ENCODE results near the gene TXLNA. TPM values are rescaled to one million over a fixed set of nuclear protein-coding genes. Genes with fewer than 3 reads are reported as not detected.

Gene TXLNA
- polyA plus RNA-seq, 2 of the 4 experiments (the other 2 are of a cell fraction): 22.5 to 25.0 TPM

GRCh38 chr1:32199043-32199716, 19.7 kb downstream of the TXLNA start:
- Histone ChIP-seq H3K4me1 (0 out of 3 replicates have a peak, but pooled peaks cover 5% of the 10 kb centered on the region), H3K27ac (no peak overlapping the region; a peak in 1 of 6 replicates), H3K9me3 (no peaks in the 10 kb centered on the region), H3K4me3 (no peak overlapping the region), H3K4me2 (no peak overlapping the region)
- TF ChIP-seq CBX2 (IDR thresholded peaks at IDR 0.05; ENCODE audit: borderline replicate concordance, low read depth) (no peak), HOXA7 (CRISPR knock-in tag; IDR thresholded peaks at IDR 0.05) (no peak), USF2 (IDR thresholded peaks at IDR 0.05) (no peak), JUN (IDR thresholded peaks at IDR 0.05) (no peak), MAFK (IDR thresholded peaks at IDR 0.05; ENCODE audit: partially characterized antibody) (no peak), MAZ (IDR thresholded peaks at IDR 0.05; ENCODE audit: borderline replicate concordance, low read depth, low read length) (no peak), ATOH8 (CRISPR knock-in tag; IDR thresholded peaks at IDR 0.05; ENCODE audit: low read depth) (no peak), TFCP2L1 (CRISPR knock-in tag; IDR thresholded peaks at IDR 0.05) (no peak), SREBF2 (IDR thresholded peaks at IDR 0.05) (no peak), PBX3 (IDR thresholded peaks at IDR 0.05) (no peak), SMC3 (IDR thresholded peaks at IDR 0.05) (no peak), CEBPB (IDR thresholded peaks at IDR 0.05) (no peak)
- FAIRE-seq (no peak), ATAC-seq (peak; percentile 1 to 2; a peak in 1 of 6 replicates), DNase-seq (ENCODE audit: low read depth in 1 of 2, low spot score in 1 of 2) (no peak)
- WGBS (ENCODE audit: missing lambda C conversion rate): 90% methylated on average over 4 of the region's 4 CpGs
- CTCF ChIA-PET: interaction anchor here (0.6 to 1.6 kb wide), 2 partner anchors 17 to 87 kb away, joined by 3 to 6 read pairs; no protein-coding TSS in a partner anchor
- POLR2A ChIA-PET: interaction anchor here (2.6 kb wide), 1 partner anchor 19 kb away, joined by 16 read pairs; the partner anchor contains the start of gene TXLNA

GRCh38 chr1:32199717-32200072, 20.2 kb downstream of the TXLNA start:
- H3K4me2 ChIP-seq: peak overlapping the region; percentile 63
- DNase-seq (ENCODE audit: low read depth in 1 of 2, low spot score in 1 of 2): no peak
- 0 out of 3 replicates have a peak, but pooled peaks cover 5% of the 10 kb centered on the region for H3K4me1 ChIP-seq
- no peak for FAIRE-seq
- POLR2A ChIA-PET: interaction anchor here (1.1 to 2.6 kb wide), 3 partner anchors 20 to 137 kb away, joined by 3 to 16 read pairs (median 5); partner anchors contain the start of genes MARCKSL1, TMEM39B and TXLNA
- H3K27ac ChIP-seq: peak overlapping the region in 1 of 2 experiments; percentile 77; a peak in 2 of 6 replicates
- H3K4me3 ChIP-seq: no peak overlapping the region
- CTCF ChIA-PET: interaction anchor here (2.4 to 3.1 kb wide), 2 partner anchors 10 to 16 kb away, joined by 7 to 14 read pairs; no protein-coding TSS in a partner anchor
- H3K9me3 ChIP-seq: no peaks in the 10 kb centered on the region
- WGBS (ENCODE audit: missing lambda C conversion rate): no CpG with 5 or more reads among the region's 6 CpGs
- TF ChIP-seq CHD2 (IDR thresholded peaks at IDR 0.05; ENCODE audit: low read length, partially characterized antibody): no peak
- TF ChIP-seq ATOH8 (CRISPR knock-in tag; IDR thresholded peaks at IDR 0.05; ENCODE audit: low read depth): no peak
- TF ChIP-seq USF2 (IDR thresholded peaks at IDR 0.05): no peak
- no peak for TF ChIP-seq ELK1 (IDR thresholded peaks at IDR 0.05; ENCODE audit: low read depth, low read length)
- no peak for TF ChIP-seq JUN (IDR thresholded peaks at IDR 0.05)
- no peak for TF ChIP-seq POLR2A (IDR thresholded peaks at IDR 0.05; ENCODE audit: low read length)
- peak; percentile 2 to 10; a peak in 2 of 6 replicates for ATAC-seq

Data from A549 (cell line).